Kidney tubule cell (primary cell): ENCODE results near the gene RETREG3.
A peak's percentile ranks its signal among the peaks of the same experiment; 100 is the strongest.
"Not testable (repeated sequence)": the region's sequence is repeated elsewhere in the genome, so short reads cannot be mapped to it uniquely, and the experiment has no call there.

Experiments
- DNase-seq: peaks from one replicate; pipeline ENCODE4 v3.0.0-alpha.2; 2018; ENCODE audit warnings: low spot score

The RETREG3 gene

GRCh38 chr17:42613699-42614295 lies 4.6 kb upstream of the RETREG3 start:
- no peak for DNase-seq

- DNase-seq = no peak
Observed at GRCh38 chr17:42612013-42612412, 2.8 kb upstream of the RETREG3 start.

- DNase-seq = not testable (repeated sequence)
Observed at GRCh38 chr17:42609814-42610801, 934 bp upstream of the RETREG3 start.

GRCh38 chr17:42608305-42609181 lies 631 bp downstream of the RETREG3 start:
- peak; percentile 2 for DNase-seq

- DNase-seq = no peak
Observed at GRCh38 chr17:42607769-42608168, 1.4 kb downstream of the RETREG3 start.

GRCh38 chr17:42603318-42603717 lies 5.9 kb downstream of the RETREG3 start:
- no peak for DNase-seq

- no peak for DNase-seq
Observed at GRCh38 chr17:42598905-42599304, 10.3 kb downstream of the RETREG3 start.

GRCh38 chr17:42596386-42596785 lies 12.8 kb downstream of the RETREG3 start:
- no peak for DNase-seq

- DNase-seq = no peak
Observed at GRCh38 chr17:42591411-42591810, 17.8 kb downstream of the RETREG3 start.

- no peak for DNase-seq
Observed at GRCh38 chr17:42590886-42591285, 18.3 kb downstream of the RETREG3 start.

- no peak for DNase-seq
Observed at GRCh38 chr17:42586514-42587230, 22.5 kb downstream of the RETREG3 start.

- no peak for DNase-seq
Observed at GRCh38 chr17:42585353-42585752, 23.8 kb downstream of the RETREG3 start.

- DNase-seq = no peak
Observed at GRCh38 chr17:42584880-42585279, 24.3 kb downstream of the RETREG3 start.

GRCh38 chr17:42581744-42582270 lies 27.4 kb downstream of the RETREG3 start:
- no peak for DNase-seq

- no peak for DNase-seq
Observed at GRCh38 chr17:42579794-42580551, 29.2 kb downstream of the RETREG3 start.

GRCh38 chr17:42578282-42578869 lies 30.8 kb downstream of the RETREG3 start:
- peak; percentile 60 for DNase-seq

- DNase-seq = peak; percentile 95
Observed at GRCh38 chr17:42577532-42578281, 31.5 kb downstream of the RETREG3 start, which contains the start of gene PSMC3IP. Gene PSMC3IP, minus strand, starts transcription at chr17:42577729. Its CDS starts 43 bp downstream, at chr17:42577686.

GRCh38 chr17:42577140-42577531 lies 32.0 kb downstream of the RETREG3 start:
- no peak for DNase-seq

- no peak for DNase-seq
Observed at GRCh38 chr17:42574463-42574862, 34.7 kb downstream of the RETREG3 start.
